Measurements from ENCODE around the gene CD163.
"Not testable (repeated sequence)": the region's sequence is repeated elsewhere in the genome, so short reads cannot be mapped to it uniquely, and the experiment has no call there.

CD163 gene

DNA sequence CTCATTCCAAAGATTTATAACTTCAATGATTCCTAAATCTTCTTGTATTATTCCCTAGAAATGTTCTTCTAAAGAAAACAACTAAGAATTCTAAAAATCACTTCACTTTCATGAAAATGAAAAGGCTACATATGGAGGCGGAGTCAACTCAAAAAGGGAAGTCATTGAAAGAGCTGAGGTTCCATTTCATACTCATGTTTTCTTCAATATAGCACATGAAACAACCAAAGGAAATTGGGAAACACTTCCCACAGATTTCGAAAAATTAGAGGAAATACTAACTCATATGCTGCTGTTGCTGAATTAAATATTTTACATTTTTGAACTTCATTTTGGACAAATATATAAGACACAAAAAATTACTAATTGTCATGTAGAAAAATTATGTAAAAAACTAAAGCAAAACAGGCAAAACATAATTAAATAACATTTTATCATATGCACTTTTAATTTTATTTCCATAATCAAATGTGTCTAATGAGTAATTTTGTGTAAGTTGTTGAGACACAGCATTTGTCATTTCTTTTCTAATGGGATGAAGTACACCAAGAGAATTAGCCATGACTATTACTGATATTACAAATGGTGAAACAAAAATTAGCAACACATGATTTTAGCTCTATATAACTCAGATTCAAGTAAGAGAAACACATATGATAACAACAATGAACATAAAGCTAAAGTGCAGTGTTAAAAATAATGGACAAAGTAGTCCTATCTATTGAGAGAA lies at the start of gene CD163:
Gene CD163, minus strand, starts transcription at position 92 of the 730 bp plus-strand sequence. Its CDS starts 87 bp downstream, at position 5.
- no peak for DNase-seq (ENCODE audit: extremely low read depth in 1 of 2, low read depth in 1 of 2)

DNA sequence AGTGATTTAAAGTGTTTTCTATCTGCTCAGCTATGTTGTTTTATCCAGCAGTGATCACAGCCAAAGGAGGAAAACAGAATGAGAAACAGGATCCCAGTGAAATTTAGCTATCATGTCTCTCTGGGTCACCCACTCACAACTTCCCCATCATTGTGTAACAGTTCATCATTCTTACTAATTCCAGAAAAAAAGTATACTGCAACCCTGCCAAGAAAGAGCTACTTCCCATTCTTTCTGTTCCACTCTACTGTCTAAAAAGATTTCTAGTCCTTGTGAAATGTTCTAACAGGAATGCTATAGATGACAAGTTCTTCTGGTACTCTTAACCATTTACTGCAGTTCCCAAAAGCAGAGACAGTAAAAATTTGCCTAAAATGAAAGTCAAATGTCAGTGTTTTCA lies 39.2 kb upstream of the CD163 start:
- no peak for DNase-seq (ENCODE audit: extremely low read depth in 1 of 2, low read depth in 1 of 2)

DNA sequence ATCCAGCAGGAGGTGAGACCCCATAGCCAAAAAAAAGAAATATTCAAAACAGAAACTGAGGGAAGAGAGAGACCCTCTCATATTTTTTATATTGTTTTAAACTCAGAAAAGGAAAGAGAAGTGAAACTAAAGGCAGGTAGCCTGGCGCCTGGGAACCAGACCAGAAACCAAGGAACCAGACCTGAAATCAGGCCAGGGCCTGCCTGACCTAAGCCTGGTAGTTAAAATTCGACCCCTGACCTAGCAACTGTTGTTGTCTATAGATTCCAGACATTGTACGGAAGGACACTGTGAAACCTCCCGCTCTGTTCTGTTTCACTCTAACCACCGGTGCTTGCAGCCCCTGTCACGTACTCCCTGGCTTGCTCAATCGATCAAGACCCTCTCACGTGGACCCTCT lies 38.5 kb upstream of the CD163 start:
- no peak for DNase-seq (ENCODE audit: extremely low read depth in 1 of 2, low read depth in 1 of 2)

DNA sequence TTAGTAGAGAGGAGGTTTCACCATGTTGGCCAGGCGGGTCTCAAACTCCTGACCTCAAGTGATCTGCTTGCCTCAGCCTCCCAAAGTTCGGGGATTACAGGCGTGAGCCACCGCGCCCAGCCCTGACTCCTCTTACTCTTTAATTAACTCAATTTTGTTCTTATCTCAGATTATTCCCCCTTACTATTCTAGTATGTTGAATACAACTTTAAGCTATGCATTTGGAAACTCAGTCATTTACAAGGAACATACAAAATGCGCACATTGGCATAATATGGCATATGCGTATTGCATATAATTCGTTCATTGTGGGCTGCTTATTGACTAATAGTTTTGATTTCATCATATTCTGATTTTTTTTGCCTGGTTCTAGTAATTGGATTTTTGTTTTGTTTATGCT lies 10.8 kb upstream of the CD163 start:
- no peak for DNase-seq (ENCODE audit: extremely low read depth in 1 of 2, low read depth in 1 of 2)

DNA sequence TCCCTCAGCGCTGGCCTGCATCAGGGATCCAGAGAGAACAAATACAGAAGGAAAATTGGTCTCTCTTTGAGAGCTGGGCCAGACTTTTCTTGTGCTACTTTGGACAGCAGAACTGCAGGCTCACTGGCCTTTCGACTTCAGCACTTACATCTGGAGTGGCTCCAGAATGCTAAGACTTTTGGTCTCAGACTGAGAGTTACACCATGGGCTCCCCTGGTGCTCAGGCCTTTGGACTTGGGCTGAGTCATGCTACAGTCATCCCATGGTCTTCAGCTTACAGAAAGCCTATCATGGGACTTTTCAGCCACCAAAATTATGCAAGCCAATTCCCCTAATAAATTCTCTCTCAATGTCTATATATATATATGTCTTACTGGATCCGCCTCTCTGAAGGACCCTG lies 9.0 kb upstream of the CD163 start:
- no peak for DNase-seq (ENCODE audit: extremely low read depth in 1 of 2, low read depth in 1 of 2)

DNA sequence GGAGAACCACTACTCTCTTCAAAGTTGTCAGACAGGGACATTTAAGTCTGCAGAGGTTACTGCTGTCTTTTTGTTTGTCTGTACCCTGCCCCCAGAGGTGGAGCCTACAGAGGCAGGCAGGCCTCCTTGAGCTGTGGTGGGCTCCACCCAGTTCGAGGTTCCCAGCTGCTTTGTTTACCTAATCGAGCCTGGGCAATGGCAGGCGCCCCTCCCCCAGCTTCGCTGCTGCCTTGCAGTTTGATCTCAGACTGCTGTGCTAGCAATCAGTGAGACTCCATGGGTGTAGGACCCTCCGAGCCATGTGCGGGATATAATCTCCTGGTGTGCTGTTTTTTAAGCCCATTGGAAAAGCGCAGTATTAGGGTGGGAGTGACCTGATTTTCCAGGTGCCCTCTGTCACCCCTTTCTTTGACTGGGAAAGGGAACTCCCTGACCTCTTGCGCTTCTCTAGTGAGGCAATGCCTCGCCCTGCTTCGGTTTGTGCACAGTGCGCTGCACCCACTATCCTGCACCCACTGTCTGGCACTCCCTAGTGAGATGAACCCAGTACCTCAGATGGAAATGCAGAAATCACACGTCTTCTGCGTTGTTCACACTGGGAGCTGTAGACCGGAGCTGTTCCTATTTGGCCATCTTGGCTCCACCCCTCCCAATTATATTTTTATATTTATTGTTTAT lies 6.4 kb upstream of the CD163 start:
- DNase-seq (ENCODE audit: extremely low read depth in 1 of 2, low read depth in 1 of 2), result not testable (repeated sequence)

DNA sequence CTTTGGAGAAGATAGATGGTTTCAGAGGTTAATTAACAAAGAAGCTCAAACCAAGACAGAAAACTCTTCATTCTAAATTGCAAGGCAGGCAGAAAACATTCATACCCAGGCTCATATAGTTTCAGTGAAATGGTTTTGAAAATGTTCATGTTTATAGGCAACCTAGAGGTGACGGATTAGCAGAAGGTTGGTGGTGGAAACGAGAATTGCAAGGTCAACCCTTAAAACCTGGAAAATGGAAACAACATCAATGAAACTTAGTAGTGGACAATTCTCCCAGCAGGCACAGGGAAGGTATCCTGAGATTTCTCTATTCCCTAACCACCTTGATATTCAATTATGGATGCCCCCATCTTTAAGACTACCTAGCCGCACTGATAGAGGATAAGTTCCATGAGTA lies 965 bp downstream of the CD163 start:
- no peak for DNase-seq (ENCODE audit: extremely low read depth in 1 of 2, low read depth in 1 of 2)

DNA sequence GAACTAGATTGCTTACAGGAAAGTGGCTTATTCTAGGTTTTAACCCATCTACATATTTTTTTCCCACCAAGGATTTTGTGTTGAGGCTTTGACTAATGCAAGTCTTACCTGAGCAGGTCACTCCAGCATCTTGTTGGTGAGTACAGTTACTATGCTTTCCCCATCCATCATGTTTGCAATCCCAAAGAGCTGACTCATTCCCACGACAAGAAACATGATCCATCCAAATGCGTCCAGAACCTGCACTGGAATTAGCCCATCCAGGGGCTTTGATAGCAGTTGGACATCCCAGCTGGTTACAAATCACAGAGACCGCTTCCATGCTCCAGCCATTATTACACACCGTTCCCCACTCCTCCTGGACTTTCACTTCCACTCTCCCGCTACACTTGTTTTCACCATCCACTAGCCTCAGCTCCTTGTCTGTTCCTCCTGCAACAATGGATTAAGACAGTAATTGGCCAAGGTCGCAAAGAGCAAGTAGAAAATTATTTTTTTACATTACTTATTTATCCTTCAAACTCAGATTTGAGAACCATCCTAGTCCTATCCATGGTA lies 2.5 kb downstream of the CD163 start:
- no peak for DNase-seq (ENCODE audit: extremely low read depth in 1 of 2, low read depth in 1 of 2)

DNA sequence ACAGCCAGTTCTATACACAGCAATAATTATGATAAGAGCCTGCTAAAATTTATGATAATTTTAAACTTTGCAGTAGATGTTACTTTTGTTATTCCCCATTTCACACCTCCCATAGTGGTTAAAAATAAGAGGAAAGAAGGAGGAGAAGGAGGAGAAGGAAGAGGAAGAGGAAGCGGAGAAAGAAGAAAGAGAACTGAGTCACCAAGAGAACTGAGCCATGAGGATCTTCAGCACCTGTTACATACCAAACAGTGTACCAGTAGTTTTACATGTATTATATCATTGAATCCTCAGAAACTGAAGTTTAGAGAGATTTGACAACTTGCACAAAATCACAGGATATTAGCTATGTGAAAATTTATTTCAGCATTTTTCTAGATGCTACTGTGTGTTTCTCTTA lies 3.9 kb downstream of the CD163 start:
- DNase-seq (ENCODE audit: extremely low read depth in 1 of 2, low read depth in 1 of 2), result no peak

DNA sequence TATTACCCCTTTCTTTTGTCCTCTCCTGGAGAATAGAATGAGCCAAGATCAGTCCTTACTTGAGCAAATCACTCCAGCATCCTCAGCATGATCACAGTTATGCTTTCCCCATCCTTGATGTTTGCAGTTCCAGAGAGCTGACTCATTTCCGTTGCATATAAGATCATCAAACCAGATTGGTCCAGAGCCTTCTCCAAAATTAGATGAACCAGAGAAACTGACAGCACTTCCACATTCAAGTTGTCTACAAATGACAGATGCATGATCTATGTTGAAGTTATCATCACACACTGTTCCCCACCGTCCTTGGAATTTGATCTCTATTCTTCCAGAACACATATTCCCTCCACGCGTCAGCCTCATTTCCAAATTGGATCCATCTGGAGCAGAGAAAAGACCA lies 4.8 kb downstream of the CD163 start:
- no peak for DNase-seq (ENCODE audit: extremely low read depth in 1 of 2, low read depth in 1 of 2)

DNA sequence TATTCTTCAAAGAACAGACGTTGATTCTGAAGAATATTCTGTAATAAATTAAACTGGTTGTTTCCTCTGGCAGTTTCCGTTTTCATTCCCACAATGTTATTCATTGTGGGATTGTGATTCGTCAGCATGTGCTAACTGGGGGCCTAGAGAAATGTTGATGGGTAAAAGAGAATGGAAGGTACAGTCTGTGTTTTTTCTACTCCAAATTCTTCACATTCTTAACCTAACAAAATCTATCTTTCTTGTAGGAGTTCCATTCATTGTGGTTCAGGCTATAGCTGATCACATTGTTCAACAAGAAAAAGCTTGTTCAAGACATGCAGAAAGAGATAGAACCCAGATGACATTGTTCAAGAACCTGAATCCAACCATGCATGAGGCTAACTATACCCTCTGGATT lies 5.9 kb downstream of the CD163 start:
- no peak for DNase-seq (ENCODE audit: extremely low read depth in 1 of 2, low read depth in 1 of 2)

DNA sequence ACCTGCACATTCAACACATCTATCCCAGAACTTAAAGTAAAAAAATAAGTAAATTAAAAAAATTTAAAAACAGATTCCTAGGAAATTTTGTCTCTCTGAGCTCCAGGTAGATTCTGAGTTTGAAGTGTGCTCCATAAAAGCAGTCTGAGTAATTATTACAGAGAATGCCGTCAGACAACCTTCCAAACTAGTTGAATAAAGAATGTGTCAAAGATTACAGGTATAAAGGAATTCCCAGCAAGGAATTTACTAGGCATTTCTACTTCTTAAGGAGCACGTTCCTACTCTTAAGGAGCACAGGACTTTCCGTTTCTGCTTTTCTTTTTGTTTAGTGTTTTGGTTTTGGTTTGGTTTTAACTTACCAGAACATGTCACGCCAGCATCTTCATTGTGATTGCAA lies 7.1 kb downstream of the CD163 start:
- DNase-seq (ENCODE audit: extremely low read depth in 1 of 2, low read depth in 1 of 2), result no peak

DNA sequence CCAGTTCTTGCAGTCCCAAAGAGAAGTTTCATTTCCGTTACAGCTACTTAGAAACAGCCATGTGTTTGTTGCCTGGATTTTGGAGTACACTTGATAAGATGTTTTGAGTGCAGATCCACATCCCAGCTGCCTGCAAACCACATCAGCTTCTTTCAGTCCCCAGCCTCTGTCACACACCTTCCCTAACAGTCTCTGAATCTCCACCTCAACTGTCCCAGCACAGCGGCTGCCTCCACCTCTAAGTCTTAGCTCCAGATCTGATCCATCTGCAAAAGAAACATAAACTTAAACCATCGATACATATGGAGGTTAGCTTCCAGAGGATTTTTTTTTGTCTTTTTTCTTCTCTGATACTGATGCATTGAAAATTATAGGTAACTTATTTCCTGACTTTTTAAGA lies 8.4 kb downstream of the CD163 start:
- DNase-seq (ENCODE audit: extremely low read depth in 1 of 2, low read depth in 1 of 2), result no peak

DNA sequence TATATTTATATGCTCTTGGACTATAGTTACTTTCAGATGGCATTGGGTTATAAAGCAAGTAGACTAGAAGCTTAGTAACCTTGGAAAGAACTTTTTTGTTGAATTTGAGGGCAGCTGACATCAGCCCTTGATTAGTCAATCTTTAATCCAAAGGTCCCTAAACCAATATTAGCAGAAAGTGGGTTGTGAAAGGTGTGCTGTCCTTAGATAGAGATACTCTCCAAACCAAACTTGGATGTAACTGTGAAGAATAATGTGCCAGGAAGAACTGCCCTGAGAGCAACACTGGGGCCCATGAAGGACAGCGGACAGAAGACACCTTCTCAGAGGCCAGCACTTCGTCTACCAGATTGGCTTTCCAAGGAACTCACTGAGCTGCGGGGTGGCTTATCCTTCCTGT lies 10.6 kb downstream of the CD163 start:
- DNase-seq (ENCODE audit: extremely low read depth in 1 of 2, low read depth in 1 of 2), result no peak

DNA sequence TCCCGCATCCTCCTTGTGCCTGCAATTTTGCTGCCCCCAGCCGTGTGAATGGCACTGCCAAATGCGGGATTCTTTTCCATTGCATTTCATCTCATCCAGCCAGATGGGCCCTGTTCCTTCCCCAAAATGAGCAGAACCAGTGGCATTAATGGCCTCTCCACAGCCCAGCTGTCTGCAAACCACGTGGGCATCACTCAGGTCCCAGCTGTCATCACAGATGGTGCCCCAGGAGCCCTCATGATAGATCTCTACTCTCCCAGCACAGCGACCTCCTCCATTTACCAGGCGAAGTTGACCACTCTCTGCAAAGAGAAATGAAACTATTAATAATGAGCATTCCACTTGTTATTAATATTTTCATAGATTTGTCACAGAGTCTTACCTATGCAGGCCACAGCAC lies 17.1 kb downstream of the CD163 start:
- no peak for DNase-seq (ENCODE audit: extremely low read depth in 1 of 2, low read depth in 1 of 2)

DNA sequence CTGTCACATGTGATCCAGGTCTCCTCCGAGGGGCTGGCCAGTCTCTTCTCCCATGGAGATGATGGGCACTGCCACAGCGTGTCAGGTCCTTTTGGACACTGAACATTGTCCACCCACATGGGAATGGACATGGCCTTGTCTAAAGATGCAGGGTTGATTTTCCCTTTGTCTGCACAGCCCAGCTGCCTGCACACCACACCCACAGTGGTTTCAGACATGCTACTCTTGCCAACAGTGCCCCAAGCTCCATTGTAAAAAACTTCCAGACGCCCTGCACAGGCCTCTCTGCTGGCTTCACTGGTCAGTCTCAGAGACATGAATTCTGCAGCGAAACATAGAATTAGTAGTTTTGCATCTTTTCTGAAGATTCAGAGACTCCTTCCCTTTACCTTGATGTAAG lies 18.5 kb downstream of the CD163 start:
- DNase-seq (ENCODE audit: extremely low read depth in 1 of 2, low read depth in 1 of 2), result no peak

DNA sequence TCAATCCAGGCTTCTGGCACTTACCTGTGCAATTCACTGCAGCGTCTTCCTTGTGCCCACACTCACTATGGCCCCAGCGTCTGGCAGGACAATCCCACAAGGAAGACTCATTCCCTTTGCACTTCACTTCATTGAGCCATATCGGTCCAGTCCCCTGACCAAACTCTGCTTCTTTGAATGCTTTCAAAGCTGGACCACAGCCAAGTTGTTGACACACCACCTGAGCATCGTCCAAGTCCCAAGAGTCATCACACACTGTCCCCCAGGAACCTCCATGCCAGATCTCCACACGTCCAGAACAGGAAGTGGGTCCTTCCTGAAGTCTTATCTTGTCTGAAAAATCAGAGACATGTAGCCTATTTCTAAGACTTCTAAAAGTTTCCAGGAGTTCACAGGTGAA lies 20.2 kb downstream of the CD163 start:
- no peak for DNase-seq (ENCODE audit: extremely low read depth in 1 of 2, low read depth in 1 of 2)

DNA sequence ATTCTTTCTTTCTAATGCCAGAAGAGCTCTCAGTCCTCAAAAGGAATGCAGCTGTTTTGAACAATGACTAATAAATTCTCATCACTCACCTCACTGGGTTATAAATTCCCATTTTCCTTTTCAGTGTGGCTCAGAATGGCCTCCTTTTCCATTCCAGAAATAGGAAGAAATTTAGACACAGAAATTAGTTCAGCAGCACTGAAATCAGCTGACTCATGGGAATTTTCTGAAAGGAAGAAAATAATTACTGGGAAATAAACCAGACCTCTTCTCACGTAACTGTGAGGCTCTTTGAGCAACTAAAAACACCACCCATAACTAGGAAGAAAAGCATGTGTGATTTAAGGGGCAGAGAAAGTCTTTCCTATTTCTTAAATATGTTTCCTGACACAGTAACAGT lies 23.8 kb downstream of the CD163 start:
- no peak for DNase-seq (ENCODE audit: extremely low read depth in 1 of 2, low read depth in 1 of 2)

DNA sequence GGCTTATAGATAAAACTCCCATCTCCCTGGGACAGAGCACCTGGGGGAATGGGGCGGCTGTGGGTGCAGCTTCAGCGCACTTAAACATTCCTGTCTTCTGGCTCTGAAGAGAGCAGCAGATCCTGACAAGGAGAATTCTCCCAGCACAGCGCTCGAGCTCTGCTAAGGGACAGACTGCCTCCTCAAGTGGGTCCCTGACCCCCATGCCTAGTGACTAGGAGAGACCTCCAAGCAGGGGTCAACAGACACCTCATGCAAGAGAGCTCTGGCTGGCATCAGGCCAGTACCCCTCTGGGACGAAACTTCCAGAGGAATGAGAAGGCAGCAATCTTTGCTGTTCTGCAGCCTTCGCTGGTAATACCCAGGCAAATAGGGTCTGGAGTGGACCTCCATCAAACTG lies 31.5 kb downstream of the CD163 start:
- DNase-seq (ENCODE audit: extremely low read depth in 1 of 2, low read depth in 1 of 2), result no peak

DNA sequence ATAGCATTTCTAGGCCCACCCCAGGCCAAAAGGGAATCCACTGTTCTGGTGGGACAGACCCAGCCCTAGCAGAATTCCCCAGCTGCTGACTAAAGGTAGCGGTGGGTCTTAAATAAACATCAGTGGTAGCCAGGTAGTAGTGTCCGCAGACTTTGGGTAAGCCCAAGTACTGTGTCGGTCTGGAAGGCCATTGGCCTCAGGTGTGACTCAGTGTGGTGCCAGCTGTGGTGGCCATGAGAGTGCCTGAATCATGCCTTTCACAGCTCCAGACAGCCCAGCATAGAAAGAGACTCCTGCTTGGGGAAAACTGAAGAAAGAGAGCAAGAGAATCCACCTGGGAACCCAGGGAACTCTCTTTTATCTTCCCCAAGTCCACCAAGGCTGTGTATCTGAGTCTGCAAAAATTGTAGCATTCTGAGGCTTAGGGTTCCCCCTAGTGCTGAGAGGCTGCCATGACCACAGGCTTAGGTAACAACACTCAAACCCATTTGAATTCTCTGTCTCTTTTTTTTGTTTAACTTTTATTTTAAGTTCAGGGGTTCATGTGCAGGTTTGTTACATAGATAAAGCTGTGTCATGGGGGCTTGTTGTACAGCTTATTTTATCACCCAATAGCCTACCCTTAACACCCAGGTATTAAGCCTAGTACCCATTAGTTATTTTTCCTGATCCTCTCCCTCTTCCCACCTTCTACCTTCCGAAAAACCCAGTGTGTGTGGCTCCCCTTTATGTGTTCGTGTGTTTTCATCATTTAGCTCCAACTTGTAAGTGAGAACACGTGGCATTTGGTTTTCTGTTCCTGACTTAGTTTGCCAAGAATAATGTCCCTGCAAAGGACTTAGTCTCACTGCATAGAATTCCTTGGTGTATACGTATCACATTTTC lies 43.0 kb downstream of the CD163 start:
- peak; percentile 6 to 11 for DNase-seq (ENCODE audit: extremely low read depth in 1 of 2, low read depth in 1 of 2)

DNA sequence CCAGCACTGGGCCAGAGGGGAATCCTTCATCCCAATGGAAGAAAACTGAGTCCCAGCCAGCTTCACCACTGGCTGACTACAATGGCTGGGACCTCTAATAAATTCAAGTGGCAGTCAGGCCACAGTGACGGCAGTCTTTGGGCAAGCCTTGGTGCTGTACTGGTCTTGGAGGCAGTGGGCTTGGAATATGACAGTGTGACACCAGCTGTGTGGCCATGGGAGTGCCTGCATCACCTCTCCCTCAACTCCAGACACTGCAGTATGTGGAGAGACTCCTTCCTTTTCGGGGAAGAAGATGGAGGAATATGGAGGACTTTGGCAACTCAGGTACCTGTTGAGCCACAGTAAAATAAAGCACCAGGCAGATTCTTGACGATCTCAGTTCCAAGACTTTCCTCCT lies 43.6 kb downstream of the CD163 start:
- no peak for DNase-seq (ENCODE audit: extremely low read depth in 1 of 2, low read depth in 1 of 2)

Data from stimulated activated CD8-positive, alpha-beta memory T cell treated with anti-CD3 and anti-CD28 coated beads, Interleukin-7, amount 100 ng/mL, for 48 hours (primary cell).